COLO668 (cell line): Measurements from ENCODE around the gene CASP10.

Experiments
- DNase-seq: peaks from one replicate; lab custom pipeline; 2025; ENCODE audit not compliant: unreplicated experiment; lab: John Stamatoyannopoulos, UW

Gene CASP10

DNA sequence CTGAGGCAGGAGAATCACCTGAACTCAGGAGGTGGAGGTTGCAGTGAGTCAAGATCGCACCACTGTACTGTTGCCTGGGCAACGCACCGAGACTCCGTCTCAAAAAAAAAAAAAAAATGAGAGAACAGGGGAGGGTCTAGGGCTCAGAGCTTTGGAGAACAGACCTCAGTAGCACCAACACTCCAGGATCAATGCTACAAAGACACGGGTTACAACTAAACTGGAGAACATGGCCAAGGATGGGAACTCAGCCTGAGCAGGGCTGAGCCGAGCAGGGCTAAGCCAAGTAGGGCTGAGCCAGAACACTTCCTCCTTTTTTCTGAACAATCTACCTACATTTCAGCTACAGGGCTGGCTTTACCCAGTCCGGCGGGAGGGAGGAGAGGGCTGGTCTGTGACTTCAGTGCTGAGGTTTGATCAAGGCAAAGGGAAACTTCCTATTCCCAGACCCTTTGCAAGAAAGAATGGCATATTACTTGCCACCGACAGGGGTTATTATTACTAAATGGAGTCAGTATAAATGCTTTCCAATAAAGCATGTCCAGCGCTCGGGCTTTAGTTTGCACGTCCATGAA lies 74.5 kb downstream of the CASP10 start:
- no peak for DNase-seq

DNA sequence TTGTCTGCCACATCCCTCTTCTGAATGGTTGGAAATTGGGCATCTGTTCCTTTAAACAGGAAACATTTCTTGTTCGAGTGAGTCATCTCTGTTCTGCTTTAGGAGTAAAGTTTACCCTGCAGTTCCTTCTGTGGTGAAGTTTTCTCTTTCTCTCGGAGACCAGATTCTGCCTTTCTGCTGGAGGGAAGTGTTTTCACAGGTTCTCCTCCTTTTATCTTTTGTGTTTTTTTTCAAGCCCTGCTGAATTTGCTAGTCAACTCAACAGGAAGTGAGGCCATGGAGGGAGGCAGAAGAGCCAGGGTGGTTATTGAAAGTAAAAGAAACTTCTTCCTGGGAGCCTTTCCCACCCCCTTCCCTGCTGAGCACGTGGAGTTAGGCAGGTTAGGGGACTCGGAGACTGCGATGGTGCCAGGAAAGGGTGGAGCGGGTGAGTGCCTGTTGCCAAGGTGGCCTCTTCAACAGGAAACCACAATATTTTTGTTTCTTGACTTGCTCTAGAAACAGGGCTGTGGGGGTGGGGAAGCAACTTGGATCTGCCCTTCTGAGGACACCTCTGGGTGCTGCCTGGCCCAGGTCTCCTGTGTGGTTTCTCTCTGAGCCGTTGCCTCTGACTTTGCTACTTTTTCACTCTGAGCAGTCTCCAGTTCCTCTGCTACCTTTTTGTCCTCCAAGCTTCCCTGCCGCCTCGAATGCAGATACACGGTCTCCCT lies 75.2 kb downstream of the CASP10 start:
- DNase-seq = peak; percentile 55

- DNase-seq = no peak
These were observed 76.0 kb downstream of the CASP10 start for GRCh38 chr2:201258666-201259615.

- DNase-seq = no peak
These were observed 77.4 kb downstream of the CASP10 start, which contains the start of gene CASP8 for GRCh38 chr2:201260302-201260800. Gene CASP8, plus strand, starts transcription at chr2:201260536. Its CDS starts 5,951 bp downstream, at chr2:201266487.

DNA sequence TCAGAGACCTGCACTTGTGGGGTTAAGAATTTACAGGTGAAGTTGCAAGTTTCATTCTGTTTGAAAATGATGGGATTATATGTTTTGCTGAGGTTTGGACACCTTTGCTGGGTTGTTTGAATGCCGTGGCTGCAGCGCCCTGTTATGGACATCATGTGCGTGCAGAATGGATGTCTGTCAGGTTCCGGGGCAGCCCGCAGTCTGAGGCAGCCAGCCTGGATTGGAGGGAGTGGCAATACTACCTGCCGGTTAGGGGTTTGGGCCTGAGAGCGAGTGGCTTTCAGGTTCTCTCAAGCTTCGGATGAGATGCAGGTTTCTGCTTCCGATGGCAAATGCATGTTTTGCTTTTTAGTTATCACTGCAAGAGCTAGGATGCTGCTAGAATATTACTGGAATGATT lies 78.5 kb downstream of the CASP10 start:
- DNase-seq = no peak

DNA sequence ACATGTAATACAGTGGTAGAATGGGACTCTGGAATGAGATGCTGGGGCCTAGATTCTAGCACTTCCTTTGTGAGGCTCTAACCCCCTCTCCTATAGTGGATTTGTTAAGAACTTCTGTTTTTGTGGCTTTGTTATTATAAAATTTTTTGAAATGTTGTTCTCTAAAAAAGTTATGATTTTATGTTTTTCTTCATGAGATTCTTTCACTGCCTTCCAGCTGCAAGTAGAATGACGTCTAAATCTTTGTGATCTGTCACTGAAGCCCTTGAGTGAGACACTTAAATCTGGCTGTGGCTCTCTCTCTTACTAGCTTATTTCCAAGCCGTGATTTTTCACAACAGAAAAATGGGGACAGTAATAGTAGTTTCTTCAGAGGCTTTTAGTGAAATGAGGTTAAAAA lies 79.0 kb downstream of the CASP10 start:
- no peak for DNase-seq

GRCh38 chr2:201262718-201263117 lies 79.8 kb downstream of the CASP10 start:
- no peak for DNase-seq

DNA sequence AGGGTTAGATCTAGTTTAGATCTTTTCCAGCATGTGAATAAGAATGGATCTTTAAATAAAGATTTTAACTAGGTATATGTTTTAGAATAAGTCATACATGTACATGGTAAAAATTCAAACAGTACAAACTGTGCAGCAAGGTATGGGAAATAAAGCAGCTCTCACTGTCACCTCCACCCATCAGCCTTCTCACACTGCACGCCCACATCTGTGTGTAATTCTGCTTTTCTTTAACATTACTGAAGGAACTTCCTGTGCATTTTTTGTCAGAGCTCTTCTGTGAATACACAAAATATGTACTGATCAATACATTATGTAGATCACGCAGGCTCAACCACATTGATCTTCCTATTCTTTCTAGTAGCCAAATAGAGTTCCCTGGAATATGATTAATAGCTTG lies 80.8 kb downstream of the CASP10 start:
- no peak for DNase-seq

DNA sequence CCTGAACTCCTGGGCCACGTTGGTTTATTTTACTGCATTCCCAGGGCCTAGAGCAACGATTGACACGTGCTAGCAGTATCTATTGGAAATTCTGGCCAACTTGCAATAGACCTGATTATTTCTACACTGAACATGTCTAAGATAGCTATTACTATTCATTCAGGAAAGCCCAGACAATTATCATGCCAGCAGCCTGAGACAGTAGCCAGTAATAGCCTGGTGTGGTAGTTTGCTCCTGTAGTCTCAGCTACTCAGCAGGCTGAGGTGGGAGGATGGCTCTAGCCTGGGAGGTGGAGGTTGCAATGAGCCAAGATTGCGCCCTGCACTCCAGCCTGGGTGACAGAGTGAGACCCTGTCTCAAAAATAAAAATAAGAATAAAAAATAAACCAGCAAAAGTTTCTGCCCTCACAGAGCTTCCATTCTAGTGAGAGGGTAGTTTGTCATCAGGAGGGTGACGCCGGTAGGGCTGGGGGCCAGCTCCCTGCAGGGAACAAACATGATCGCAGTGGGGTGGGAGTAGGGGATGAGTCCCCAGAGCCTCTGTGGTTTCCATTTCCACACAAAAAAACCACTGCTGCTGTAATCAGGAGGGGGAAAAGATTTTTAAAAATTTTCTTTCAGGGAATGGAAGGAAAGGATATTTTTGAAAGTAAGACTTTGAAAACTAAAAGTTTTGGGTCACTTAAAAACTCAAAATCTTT lies 81.7 kb downstream of the CASP10 start:
- no peak for DNase-seq

DNA sequence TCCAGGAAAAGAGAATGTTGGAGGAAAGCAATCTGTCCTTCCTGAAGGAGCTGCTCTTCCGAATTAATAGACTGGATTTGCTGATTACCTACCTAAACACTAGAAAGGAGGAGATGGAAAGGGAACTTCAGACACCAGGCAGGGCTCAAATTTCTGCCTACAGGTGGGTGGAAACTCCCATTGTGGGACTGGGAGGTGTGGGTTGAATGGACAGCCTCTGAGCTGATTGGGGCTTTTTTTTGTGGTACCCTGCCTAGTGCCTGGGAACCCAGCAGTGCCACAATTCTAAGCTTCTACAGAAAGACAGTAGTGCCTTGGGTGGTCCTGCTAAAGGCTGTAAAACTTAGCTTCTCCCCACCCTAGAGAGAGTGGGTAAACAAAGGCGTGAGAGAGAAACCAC lies 83.7 kb downstream of the CASP10 start:
- DNase-seq = no peak

DNA sequence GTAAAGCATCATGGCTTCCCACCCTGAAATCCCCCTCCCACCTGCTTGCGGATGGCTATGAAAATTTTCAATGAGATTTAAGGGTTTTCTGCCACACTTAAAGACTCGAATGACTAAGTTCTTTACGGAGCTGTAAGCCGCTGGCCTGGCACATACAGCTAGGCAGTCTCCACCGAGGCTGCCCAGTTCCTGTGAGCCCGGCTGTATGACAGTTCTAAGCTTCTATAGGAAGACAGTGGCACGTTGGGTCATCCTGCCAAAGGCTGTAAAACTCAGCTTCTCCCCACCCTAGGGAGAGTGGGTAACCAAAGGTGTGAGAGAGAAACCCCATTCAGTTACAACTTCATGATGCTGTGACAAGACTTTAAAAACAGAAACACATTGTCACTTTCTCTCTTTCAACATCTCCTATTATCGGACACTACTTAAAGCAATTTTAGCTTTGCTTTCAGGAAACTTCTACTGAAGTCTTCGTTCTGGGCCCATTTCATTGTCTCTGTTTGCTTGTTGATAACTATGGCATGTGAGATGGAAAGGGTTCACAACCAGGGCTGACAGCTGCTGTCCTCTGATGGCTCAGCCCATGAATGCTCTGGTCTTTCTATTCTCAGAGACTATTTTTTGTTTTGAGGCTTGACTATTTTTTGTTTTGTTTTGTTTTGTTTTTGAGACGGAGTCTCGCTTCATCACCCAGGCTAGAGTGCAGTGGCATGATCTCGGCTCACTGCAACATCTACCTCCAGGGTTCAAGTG lies 84.5 kb downstream of the CASP10 start:
- no peak for DNase-seq

DNA sequence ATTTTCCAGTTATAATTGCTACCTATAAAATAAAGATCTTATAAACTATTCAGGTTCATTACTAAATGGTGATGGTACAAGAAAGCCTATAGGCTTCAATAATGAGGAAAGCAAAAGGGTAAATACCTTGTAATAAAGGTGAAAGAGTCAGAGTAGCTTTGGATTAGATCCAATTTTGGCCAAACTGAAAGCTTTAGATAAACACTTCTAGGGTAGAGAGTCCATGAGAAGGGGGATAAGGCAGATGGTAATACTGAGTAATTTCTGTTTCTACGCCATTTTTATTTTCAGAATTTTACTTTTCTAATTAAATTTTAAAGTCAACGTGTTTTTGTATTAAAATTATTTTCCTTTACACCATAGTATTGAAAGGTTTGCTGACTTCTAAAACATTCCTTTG lies 86.8 kb downstream of the CASP10 start:
- DNase-seq = no peak

DNA sequence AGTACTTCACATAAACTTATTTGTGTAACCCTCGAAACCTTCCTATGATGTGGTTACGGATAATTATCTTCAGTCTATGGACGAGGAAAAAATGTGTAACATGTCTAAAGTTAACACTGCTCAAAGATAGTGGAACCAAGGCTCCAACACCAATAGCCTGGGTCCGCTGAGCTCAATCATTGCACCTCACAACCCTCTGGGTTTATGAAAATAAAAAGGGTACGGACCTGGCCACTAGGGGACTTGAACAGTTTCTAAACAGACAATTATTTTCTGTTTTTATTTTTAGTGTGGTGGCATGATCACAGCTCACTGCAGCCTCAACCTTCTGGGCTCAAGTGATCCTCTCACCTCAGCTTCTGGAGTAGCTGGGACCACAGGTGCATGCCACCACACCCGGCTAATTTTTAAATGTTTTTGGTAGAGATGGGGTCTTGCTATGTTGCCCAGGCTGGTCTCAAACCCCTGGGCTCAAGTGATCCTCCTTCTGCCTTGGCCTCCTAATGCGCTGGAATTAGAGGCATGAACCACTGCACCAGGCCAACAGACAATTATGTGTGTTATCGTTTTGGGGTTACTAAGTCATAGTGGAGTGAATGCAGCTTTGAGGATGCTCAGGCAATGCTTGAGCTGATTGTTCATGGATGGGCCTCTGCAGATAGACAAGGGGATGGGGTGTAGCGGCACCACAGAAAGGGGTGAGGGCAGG lies 87.5 kb downstream of the CASP10 start:
- DNase-seq = no peak

DNA sequence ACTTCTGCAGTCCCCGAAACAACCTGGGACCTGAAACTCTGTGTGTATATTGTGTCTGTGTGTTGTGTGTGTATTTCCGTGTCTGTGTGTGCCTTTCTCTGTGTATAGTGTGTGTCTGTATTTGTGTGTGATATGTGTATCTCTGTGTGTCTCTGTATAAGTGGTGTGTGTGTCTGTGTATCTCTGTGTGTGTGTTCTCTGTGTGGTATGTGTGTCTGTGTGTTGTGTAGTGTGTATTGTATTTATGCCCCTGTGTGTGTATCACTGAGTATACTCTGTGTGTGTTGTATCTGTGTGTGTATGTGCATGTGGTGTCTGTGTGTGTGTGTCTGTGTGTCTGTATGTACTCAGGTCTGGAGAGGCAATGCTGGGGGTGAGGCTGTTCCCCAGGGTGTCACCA lies 89.0 kb downstream of the CASP10 start:
- no peak for DNase-seq

GRCh38 chr2:201273330-201273983 lies 90.5 kb downstream of the CASP10 start:
- no peak for DNase-seq

DNA sequence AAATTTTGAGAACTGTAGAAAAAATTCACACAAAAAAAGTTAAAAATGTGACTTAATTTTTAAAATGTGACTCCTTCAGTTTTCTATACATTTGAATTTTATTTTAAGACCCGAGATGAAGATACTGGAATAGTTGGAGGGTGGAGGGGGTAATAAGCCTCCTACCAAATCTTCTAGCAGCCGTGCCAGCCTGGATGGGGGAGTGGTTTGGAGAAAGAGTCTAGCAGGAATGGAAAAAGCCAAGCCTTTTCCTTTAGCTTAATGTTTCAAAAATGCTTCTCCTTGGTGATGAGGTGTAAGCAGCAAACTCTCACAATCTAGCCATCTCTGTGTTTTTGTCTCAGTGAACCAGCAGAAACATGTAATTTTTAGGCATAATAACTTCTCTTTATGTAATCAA lies 92.1 kb downstream of the CASP10 start:
- DNase-seq = no peak

- DNase-seq = no peak
These were observed 93.0 kb downstream of the CASP10 start for GRCh38 chr2:201275990-201276389.

GRCh38 chr2:201276511-201276910 lies 93.6 kb downstream of the CASP10 start:
- DNase-seq = no peak
